K562 (cell line): ENCODE data around the gene LRRC51. TPM values are rescaled to one million over a fixed set of nuclear protein-coding genes. Genes with fewer than 3 reads are reported as not detected.

Experiments
- CBX1 ChIP-seq: sonication (generic); IDR thresholded peaks from 2 replicates; pipeline ENCODE4 v1.6.1; 2016; ENCODE audit warnings: antibody characterized with exemption, low read depth, mild to moderate bottlenecking
- E2F6 ChIP-seq, 2 experiments: IDR thresholded peaks; 2 replicates each; pipeline ENCODE4 v1.6.1; 2011; ENCODE audit warnings: borderline replicate concordance in 1 of 2, control low read depth in 1 of 2, low read depth in 1 of 2, low read length in 1 of 2, mild to moderate bottlenecking in 1 of 2, mixed read lengths in 1 of 2, moderate library complexity in 1 of 2; ENCODE audit not compliant: insufficient read depth in 1 of 2, insufficient read length in 1 of 2, poor library complexity in 1 of 2, severe bottlenecking in 1 of 2; ENCODE audit errors: extremely low read depth in 1 of 2
- FUS ChIP-seq: fragments of 200-400 bp; formaldehyde crosslinking; optimal IDR thresholded peaks from 2 replicates; pipeline ENCODE3; 2017; ENCODE audit warnings: low read depth, low read length
- NELFE ChIP-seq: IDR thresholded peaks from 2 replicates; pipeline ENCODE4 v1.6.1; 2011; ENCODE audit warnings: mild to moderate bottlenecking; ENCODE audit not compliant: insufficient read depth, insufficient read length
- TEAD1 ChIP-seq, 2 experiments: fragments of 450-650 bp in 1 of 2; sonication (generic) in 1 of 2; formaldehyde crosslinking; IDR thresholded peaks; 2 replicates each; pipeline versions ENCODE4 v1.4.0 to v1.8.0; 2020 to 2022; ENCODE audit warnings: mild to moderate bottlenecking in 2 of 2, missing genetic modification reagents in 1 of 2
- ZFP36 ChIP-seq: fragments of 150-350 bp; IDR thresholded peaks from 2 replicates; pipeline ENCODE4 v1.6.1; 2018; ENCODE audit warnings: low read length, low read depth; ENCODE audit not compliant: partially characterized antibody
- ZNF318 ChIP-seq, 2 experiments: fragments of 450-650 bp; IDR thresholded peaks; 2 replicates each; pipeline ENCODE4 v1.6.1; 2016; ENCODE audit warnings: mild to moderate bottlenecking in 2 of 2, borderline replicate concordance in 1 of 2, low read depth in 1 of 2, moderate library complexity in 1 of 2
- ZSCAN32 ChIP-seq: fragments of 450-650 bp; formaldehyde crosslinking; IDR thresholded peaks from 2 replicates; pipeline ENCODE4 v1.4.0; 2020; ENCODE audit warnings: mild to moderate bottlenecking, moderate library complexity
- polyA plus RNA-seq, 8 experiments: library from polyadenylated mRNA; depleted of rRNA in 4 of 8; stranded (reverse) in 5 of 8; unstranded in 3 of 8; fragments of >200 nt; fragmentation: Nextera tagmentation in 2 of 8; fragmentation: Illumina TruSeq in 1 of 8; extraction: Ambion mirVana in 2 of 8; extraction: Trizol in 1 of 8; gene quantifications; 2 replicates each; pipeline versions ENCODE4 v1.2.1 to v1.2.3, GENCODE V29; 2011 to 2014; ENCODE audit warnings: inconsistent platforms in 1 of 8, missing spikeins in 1 of 8
- total RNA-seq, 7 experiments: library from RNA; depleted of rRNA in 6 of 7; stranded (reverse); fragments of >200 nt in 6 of 7; fragmentation: Illumina TruSeq in 2 of 7; extraction: Trizol in 2 of 7; gene quantifications; 2 replicates each; pipeline versions ENCODE4 v1.2.1 to v1.2.3, GENCODE V29; 2011 to 2021; ENCODE audit warnings: low replicate concordance in 1 of 7

LRRC51 gene
- total and polyA plus RNA-seq, 9 of the 15 experiments (the other 6 are each of a cell fraction or from before 2014, with no cell fraction given) = 4.7 to 10.6 (median 5.6) TPM

- TF ChIP-seq E2F6 (IDR thresholded peaks at IDR 0.05; ENCODE audit: borderline replicate concordance in 1 of 2, extremely low read depth in 1 of 2, insufficient read depth in 1 of 2, insufficient read length in 1 of 2, low read depth in 1 of 2, low read length in 1 of 2, poor library complexity in 1 of 2, severe bottlenecking in 1 of 2) (peak in 1 of 2 experiments; percentile 30), TEAD1 (CRISPR knock-in tag; IDR thresholded peaks at IDR 0.05) (no peak), FUS (no peak), NELFE (no peak), ZSCAN32 (CRISPR knock-in tag) (no peak), ZNF318 (IDR thresholded peaks at IDR 0.05; ENCODE audit: borderline replicate concordance in 1 of 2, low read depth in 1 of 2) (no peak), ZFP36 (peak; percentile 23), CBX1 (peak; percentile 82; the same call in 1 of the 2 replicates)
Observed at GRCh38 chr11:72111300-72112142, 30.9 kb downstream of the LRRC51 start (continued).
